Mesendoderm (in vitro differentiated cells): Measurements from ENCODE around the gene GGACT.

Experiments used
- DNase-seq: peaks from one replicate; pipeline ENCODE4 v3.0.0; 2013
- H2AK5ac ChIP-seq: 2 replicates; pipeline ENCODE4 v1.6.1; 2013; ENCODE audit warnings: low read length, inconsistent platforms
- H2BK120ac ChIP-seq: 2 replicates; pipeline ENCODE4 v1.6.1; 2013; ENCODE audit warnings: low read depth, mild to moderate bottlenecking, low read length, moderate library complexity, mixed read lengths
- H2BK15ac ChIP-seq: replicated peaks from 2 replicates; pipeline ENCODE4 v1.6.1; 2013; ENCODE audit warnings: low read depth, mild to moderate bottlenecking, moderate library complexity
- H2BK5ac ChIP-seq: 2 replicates; pipeline ENCODE4 v1.6.1; 2013; ENCODE audit warnings: low read length, inconsistent platforms
- H3K18ac ChIP-seq: 2 replicates; pipeline ENCODE4 v1.6.1; 2013; ENCODE audit warnings: mild to moderate bottlenecking, low read length, mixed read lengths
- H3K23ac ChIP-seq: one replicate; pipeline ENCODE4 v1.6.1; 2013; ENCODE audit warnings: low read length
- H3K27ac ChIP-seq: 2 replicates; pipeline ENCODE4 v1.5.1; 2013; ENCODE audit warnings: low read depth, mild to moderate bottlenecking, inconsistent platforms, low read length, moderate library complexity
- H3K27me3 ChIP-seq: 2 replicates; pipeline ENCODE4 v1.6.1; 2013; ENCODE audit warnings: low read length, control low read depth, mild to moderate bottlenecking, inconsistent platforms; ENCODE audit not compliant: insufficient read depth, poor library complexity
- H3K36me3 ChIP-seq: 2 replicates; pipeline ENCODE4 v1.6.1; 2013; ENCODE audit warnings: low read length, inconsistent platforms; ENCODE audit not compliant: control insufficient read depth, insufficient read depth
- H3K4ac ChIP-seq: one replicate; pipeline ENCODE4 v1.6.1; 2013; ENCODE audit warnings: low read depth, mild to moderate bottlenecking, low read length, moderate library complexity
- H3K4me1 ChIP-seq: 2 replicates; pipeline ENCODE4 v1.6.1; 2013; ENCODE audit warnings: low read depth, low read length, inconsistent platforms; ENCODE audit not compliant: control insufficient read depth
- H3K4me2 ChIP-seq: 2 replicates; pipeline ENCODE4 v1.6.1; 2013; ENCODE audit warnings: low read length
- H3K4me3 ChIP-seq: 2 replicates; pipeline ENCODE4 v1.5.1; 2013; ENCODE audit warnings: mild to moderate bottlenecking, low read length
- H3K56ac ChIP-seq: one replicate; pipeline ENCODE4 v1.6.1; 2013; ENCODE audit warnings: low read length
- H3K79me1 ChIP-seq: 2 replicates; pipeline ENCODE4 v1.6.1; 2013; ENCODE audit warnings: low read length, inconsistent platforms
- H3K79me2 ChIP-seq: 2 replicates; pipeline ENCODE4 v1.6.1; 2013; ENCODE audit warnings: mild to moderate bottlenecking, low read length; ENCODE audit not compliant: control insufficient read depth, insufficient read depth
- H3K9ac ChIP-seq: 2 replicates; pipeline ENCODE4 v1.6.1; 2013; ENCODE audit warnings: low read length, inconsistent platforms
- H4K5ac ChIP-seq: one replicate; pipeline ENCODE4 v1.6.1; 2013; ENCODE audit warnings: low read length
- H4K8ac ChIP-seq: one replicate; pipeline ENCODE4 v1.6.1; 2013; ENCODE audit warnings: low read depth, mild to moderate bottlenecking, control low read depth, low read length, moderate library complexity
- WGBS: extraction: QIAGEN DNeasy Blood & Tissue Kit; methylation state at CpG from one replicate; pipeline ENCODE4 v1.1.7; 2013; ENCODE audit warnings: low lambda C conversion rate, missing lambda C conversion rate; ENCODE audit not compliant: insufficient coverage; ENCODE audit errors: extremely low coverage; 5-methylcytosine and 5-hydroxymethylcytosine counted together

The GGACT gene

DNA sequence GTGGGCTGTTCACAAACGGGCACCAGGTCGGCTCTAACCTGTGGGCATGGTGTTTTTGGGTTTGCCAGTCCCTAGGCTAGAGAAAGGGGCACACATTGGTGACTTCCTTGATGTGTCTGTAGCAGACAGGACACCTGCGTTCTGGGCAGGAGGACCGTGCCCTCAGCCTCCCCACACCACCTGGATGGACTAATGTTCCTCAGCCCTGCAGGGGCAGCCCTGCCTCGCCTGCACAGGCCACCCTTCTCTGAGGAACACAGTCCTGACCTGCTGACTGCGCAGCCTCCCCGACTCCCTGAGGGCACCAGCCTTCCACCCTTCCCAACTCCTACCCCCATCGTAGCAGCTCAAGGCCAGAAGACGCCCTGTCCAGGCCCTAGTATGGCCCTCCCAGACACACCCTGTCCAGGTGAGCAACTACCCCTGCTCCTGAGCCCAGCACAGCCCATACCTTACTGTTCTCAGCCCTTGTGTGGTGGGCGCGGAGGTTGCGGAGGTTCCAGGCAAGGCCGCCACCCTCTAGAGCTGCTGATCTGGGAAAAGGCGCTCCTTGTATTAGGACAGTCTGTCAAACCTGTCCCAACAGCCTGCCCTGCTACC is 55.7 kb downstream of the GGACT start:
- Histone ChIP-seq H4K5ac (no peak overlapping the region), H3K4ac (no peak overlapping the region), H2BK120ac (no peak overlapping the region), H3K4me1 (no peaks in the 10 kb centered on the region), H4K8ac (no peak overlapping the region), H3K23ac (no peak overlapping the region), H3K9ac (no peak overlapping the region), H3K79me2 (no peaks in the 10 kb centered on the region), H2AK5ac (no peak overlapping the region), H3K79me1 (no peaks in the 10 kb centered on the region), H3K27ac (no peak overlapping the region), H3K56ac (no peak overlapping the region), H3K27me3 (no peaks in the 10 kb centered on the region), H2BK15ac (no peak overlapping the region), H2BK5ac (no peak overlapping the region), H3K4me3 (no peak overlapping the region), H3K36me3 (no peaks in the 10 kb centered on the region), H3K18ac (no peak overlapping the region), H3K4me2 (no peak overlapping the region)
- no CpG with 5 or more reads among the region's 14 CpGs for WGBS
- no peak for DNase-seq

DNA sequence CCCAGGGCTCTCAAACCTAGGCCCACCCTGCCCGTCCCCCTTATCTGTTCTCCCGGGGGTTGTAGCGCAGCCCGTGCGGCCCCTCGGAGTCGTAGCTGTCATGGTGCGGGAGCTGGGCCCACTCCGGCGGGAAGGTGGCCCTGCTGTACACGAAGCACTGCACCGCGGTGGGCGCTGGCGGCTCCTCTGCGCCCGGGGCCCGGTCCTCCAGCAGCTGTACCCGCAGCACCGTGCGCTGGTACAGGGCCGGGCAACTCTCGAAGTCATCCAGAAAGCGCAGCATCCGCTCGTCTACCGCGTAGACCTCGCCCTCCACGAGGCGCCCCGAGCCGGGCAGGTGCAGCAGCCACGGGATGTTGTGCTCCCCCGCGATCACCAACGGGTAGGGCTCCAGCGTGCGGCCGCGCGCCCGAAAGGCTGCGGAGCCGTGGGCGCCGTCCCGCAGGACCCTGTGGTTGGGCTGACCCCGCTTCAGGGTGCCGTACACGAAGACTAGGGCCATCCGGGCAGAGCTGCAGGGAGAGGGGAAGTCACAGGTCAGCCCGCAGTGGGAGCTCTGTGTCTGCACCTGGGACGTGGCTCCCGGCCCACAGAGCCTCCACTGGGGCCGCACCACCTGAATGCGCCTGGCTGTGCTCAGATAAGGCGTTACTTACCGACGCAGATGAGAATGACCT is 56.4 kb downstream of the GGACT start:
- H2BK15ac ChIP-seq, result no peak overlapping the region
- no peak overlapping the region for H2BK120ac ChIP-seq
- no peak overlapping the region for H3K4ac ChIP-seq
- no peaks in the 10 kb centered on the region for H3K27me3 ChIP-seq
- H2BK5ac ChIP-seq, result no peak overlapping the region
- H3K27ac ChIP-seq, result no peak overlapping the region
- H3K18ac ChIP-seq, result no peak overlapping the region
- no peak overlapping the region for H4K8ac ChIP-seq
- no peak overlapping the region for H3K56ac ChIP-seq
- no peak overlapping the region for H3K23ac ChIP-seq
- H3K79me1 ChIP-seq, result no peaks in the 10 kb centered on the region
- no peaks in the 10 kb centered on the region for H3K36me3 ChIP-seq
- WGBS, result no CpG with 5 or more reads among the region's 60 CpGs
- no peak for DNase-seq
- no peak overlapping the region for H3K9ac ChIP-seq
- H3K4me1 ChIP-seq, result no peaks in the 10 kb centered on the region
- H3K4me3 ChIP-seq, result no peak overlapping the region
- no peak overlapping the region for H3K4me2 ChIP-seq
- H3K79me2 ChIP-seq, result no peaks in the 10 kb centered on the region
- H4K5ac ChIP-seq, result no peak overlapping the region
- no peak overlapping the region for H2AK5ac ChIP-seq

DNA sequence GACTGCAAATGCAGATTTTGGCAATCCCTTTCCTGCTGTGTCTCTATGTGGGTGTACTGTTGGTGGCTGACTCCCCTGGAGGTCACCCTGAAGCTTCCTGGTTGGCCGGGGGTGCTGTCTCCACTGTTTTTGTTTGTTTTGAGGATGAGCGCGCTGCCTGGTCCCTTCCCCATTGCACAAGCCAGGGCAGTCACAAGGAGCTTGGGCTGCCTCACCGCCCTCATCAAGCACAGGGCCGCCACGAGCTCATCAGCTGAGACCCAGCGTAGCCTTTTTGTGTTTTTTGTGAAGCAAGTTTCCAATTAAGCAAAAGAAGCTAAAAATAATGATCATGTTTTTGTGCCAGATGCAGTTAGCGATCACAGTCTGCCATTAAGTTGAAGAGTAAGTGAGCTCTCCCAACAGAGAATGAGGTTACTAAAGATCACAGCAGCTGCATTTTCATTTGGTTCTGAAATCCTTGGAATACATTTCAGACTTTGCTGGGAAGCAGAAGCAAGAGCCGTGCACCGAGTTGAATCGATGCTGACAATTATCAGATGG is 57.8 kb downstream of the GGACT start:
- Histone ChIP-seq H3K27me3 (no peaks in the 10 kb centered on the region), H2AK5ac (no peak overlapping the region), H3K4me3 (no peak overlapping the region), H3K4me1 (no peaks in the 10 kb centered on the region), H2BK5ac (no peak overlapping the region), H3K79me2 (no peaks in the 10 kb centered on the region), H3K79me1 (no peaks in the 10 kb centered on the region), H3K27ac (no peak overlapping the region), H3K56ac (no peak overlapping the region), H2BK120ac (no peak overlapping the region), H2BK15ac (no peak overlapping the region), H3K4me2 (no peak overlapping the region), H3K23ac (no peak overlapping the region), H4K8ac (no peak overlapping the region), H3K36me3 (no peaks in the 10 kb centered on the region), H3K4ac (no peak overlapping the region), H3K18ac (no peak overlapping the region), H4K5ac (no peak overlapping the region), H3K9ac (no peak overlapping the region)
- no peak for DNase-seq
- no CpG with 5 or more reads among the region's 11 CpGs for WGBS

DNA sequence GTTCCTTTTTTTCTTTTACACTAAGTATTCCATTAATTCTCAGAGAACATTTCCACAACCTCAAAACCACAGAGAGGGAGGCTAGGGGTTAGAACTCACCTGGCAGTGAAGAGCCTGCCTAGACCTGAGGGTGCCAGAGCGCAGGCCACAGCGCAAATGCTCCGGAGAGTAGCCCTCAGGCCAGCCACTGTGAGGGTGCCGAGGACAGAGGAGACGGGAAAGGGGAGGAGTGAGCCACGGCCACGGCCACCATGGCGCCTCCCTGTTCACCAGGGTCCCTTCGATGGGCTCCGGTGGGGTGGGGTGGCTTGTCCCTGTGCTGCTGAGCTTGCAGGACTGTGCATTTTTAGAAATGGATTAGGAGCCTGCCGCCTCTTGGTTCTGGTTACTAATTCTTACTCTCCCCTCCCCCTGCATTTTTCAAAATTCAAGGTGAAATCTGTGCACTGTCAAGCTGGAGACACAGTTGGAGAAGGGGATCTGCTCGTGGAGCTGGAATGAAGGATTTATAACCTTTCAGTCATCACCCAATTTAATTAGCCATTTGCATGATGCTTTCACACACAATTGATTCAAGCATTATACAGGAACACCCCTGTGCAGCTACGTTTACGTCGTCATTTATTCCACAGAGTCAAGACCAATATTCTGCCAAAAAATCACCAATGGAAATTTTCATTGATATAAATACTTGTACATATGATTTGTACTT is 58.8 kb downstream of the GGACT start:
- Histone ChIP-seq H3K27me3 (no peaks in the 10 kb centered on the region), H2AK5ac (no peak overlapping the region), H3K36me3 (no peaks in the 10 kb centered on the region), H3K79me2 (no peaks in the 10 kb centered on the region), H2BK120ac (no peak overlapping the region), H3K79me1 (no peaks in the 10 kb centered on the region), H2BK5ac (no peak overlapping the region), H4K5ac (no peak overlapping the region), H3K27ac (no peak overlapping the region), H3K4ac (no peak overlapping the region), H2BK15ac (no peak overlapping the region), H3K4me1 (no peaks in the 10 kb centered on the region), H4K8ac (no peak overlapping the region), H3K4me2 (no peak overlapping the region), H3K23ac (no peak overlapping the region), H3K9ac (no peak overlapping the region), H3K56ac (no peak overlapping the region), H3K4me3 (no peak overlapping the region), H3K18ac (no peak overlapping the region)
- no CpG with 5 or more reads among the region's 15 CpGs for WGBS
- DNase-seq, result no peak

DNA sequence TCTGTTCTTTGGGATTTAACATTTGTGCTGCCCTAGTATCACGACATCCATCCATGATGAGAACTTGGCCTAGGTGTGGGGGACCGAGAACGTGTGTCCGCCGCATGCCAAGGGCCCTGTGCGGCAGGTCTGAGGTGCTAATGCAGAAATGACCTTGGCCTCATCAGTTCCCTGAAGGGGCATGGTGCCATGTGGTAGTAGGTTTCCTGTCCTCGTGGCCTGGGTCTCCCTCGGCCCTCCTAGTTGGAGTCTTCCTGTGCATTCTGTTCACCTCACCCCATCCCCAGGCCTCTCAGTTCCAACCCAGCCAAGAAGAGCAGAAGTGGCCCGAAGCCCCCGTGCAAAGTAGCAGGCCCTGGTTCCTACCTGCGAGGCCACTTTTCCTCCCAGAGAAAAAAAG is 59.8 kb downstream of the GGACT start:
- Histone ChIP-seq H3K9ac (no peak overlapping the region), H3K4me3 (no peak overlapping the region), H3K27me3 (no peaks in the 10 kb centered on the region), H4K8ac (no peak overlapping the region), H2BK5ac (no peak overlapping the region), H3K79me2 (no peaks in the 10 kb centered on the region), H3K18ac (no peak overlapping the region), H3K27ac (no peak overlapping the region), H3K79me1 (no peaks in the 10 kb centered on the region), H2BK15ac (no peak overlapping the region), H3K4ac (no peak overlapping the region), H3K4me1 (no peaks in the 10 kb centered on the region), H4K5ac (no peak overlapping the region), H3K36me3 (no peaks in the 10 kb centered on the region), H3K23ac (no peak overlapping the region), H2AK5ac (no peak overlapping the region), H3K56ac (no peak overlapping the region), H2BK120ac (no peak overlapping the region), H3K4me2 (no peak overlapping the region)
- WGBS, result no CpG with 5 or more reads among the region's 11 CpGs
- DNase-seq, result no peak
